Fibroblast of the aortic adventitia (primary cell): ENCODE results near the gene CTDP1. TPM values are rescaled to one million over a fixed set of nuclear protein-coding genes. Genes with fewer than 3 reads are reported as not detected.
"Not testable (repeated sequence)": the region's sequence is repeated elsewhere in the genome, so short reads cannot be mapped to it uniquely, and the experiment has no call there.

Source experiments
- DNase-seq: peaks from one replicate; pipeline ENCODE4 v3.0.0-alpha.2; 2010; ENCODE audit warnings: low read depth
- H3K4me3 ChIP-seq: 2 replicates; pipeline ENCODE4 v1.5.1; 2011; ENCODE audit warnings: low read depth, mild to moderate bottlenecking, control low read depth, low read length, moderate library complexity
- CTCF ChIP-seq: IDR thresholded peaks from 2 replicates; pipeline ENCODE4 v1.5.1; 2011; ENCODE audit warnings: mild to moderate bottlenecking, low read length, control low read depth, inconsistent platforms; ENCODE audit not compliant: insufficient read depth
- total RNA-seq: library from RNA; depleted of rRNA; stranded (reverse); fragments of >200 nt; gene quantifications from 2 replicates; pipeline ENCODE4 v1.2.3, GENCODE V29; 2012; ENCODE audit warnings: low replicate concordance

Gene CTDP1
- total RNA-seq, 1 donor, result 14.1 TPM

DNA sequence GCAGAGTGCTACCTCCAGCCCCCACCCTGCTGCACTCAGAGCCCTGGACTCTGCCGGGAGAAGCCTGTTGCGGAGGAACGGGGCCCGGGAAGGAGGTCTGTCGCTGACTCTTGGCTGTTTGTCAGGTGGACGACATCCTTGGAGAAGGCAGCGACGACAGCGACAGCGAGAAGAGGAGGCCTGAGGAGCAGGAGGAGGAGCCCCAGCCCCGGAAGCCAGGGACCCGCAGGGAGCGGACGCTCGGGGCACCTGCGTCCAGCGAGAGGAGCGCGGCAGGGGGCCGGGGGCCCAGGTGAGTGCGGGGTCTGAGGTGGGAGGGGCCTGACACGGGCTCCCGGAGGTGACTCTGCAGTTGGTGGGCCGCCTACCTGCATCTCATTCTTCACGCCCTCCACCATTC is 56.6 kb downstream of the CTDP1 start:
- no peak for TF ChIP-seq CTCF
- H3K4me3 ChIP-seq, result no peak overlapping the region
- DNase-seq, result no peak

DNA sequence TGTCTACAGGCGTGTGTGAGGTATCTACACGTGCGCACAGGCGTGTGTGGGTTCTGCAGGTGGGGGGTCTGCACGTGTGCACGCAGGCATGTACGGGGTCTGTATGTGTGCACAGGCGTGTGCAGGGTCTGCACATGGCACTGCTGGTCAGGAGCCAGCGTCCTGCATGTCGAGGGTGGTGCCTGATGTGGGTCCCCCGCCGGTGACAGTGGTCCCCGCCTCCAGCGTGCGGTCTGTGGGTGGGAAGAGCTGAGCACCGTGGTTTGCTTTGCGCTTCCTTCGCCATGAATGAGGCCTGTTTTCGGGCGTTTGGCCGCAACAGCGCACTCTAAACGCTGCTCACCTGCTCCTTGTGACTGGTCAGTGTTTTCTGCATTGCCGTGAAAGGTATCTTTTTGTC is 57.2 kb downstream of the CTDP1 start:
- DNase-seq, result no peak
- H3K4me3 ChIP-seq, result no peak overlapping the region
- no peak for TF ChIP-seq CTCF

GRCh38 chr18:79737426-79737825 is 57.8 kb downstream of the CTDP1 start:
- no peak for TF ChIP-seq CTCF
- no peak for DNase-seq
- H3K4me3 ChIP-seq, result no peak overlapping the region

- no peak for TF ChIP-seq CTCF
- DNase-seq, result no peak
- H3K4me3 ChIP-seq, result no peak overlapping the region
These were observed 58.4 kb downstream of the CTDP1 start for GRCh38 chr18:79738041-79738461.

DNA sequence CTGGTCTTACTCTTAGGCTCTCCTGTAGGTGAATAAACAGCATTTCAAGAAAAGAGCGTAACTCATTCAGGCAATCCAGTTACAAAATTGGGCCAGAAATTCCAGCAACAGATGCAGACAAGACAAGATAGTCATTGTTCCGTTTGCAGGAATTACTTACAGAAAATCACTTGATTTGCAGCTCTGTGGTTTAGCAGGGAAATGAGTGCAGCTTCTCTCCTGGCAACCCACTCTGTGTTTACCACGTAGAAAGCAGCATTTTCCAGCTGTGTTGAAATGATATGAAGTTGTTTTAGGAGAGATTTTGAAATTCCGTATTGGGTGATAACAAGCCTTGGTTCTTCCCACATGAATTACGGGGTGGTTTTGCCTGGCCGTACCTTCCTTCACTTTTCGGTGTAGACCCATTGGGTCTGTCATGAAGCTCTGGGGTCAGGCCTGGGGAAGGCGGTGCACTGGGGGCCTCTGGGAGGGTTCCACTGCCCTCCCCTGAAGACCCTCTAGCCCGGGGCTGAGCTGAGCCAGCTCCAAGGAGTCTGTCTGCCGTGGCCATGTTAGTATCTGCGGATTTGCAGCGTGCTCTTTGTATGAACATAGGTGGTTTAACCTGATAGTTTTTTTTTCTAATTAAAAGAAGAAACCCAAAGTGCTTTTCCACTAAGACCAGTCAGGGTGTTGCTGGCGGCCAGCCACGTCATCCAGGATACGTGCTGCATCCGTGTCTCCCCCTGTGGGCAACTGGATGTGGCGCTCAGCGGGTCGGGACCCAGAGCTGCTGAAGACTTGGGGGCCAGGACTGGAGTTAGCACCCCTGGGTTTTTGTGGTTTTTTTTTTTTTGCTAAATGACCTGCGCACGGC is 59.2 kb downstream of the CTDP1 start:
- no peak overlapping the region for H3K4me3 ChIP-seq
- no peak for DNase-seq
- no peak for TF ChIP-seq CTCF

- H3K4me3 ChIP-seq, result no peak overlapping the region
- TF ChIP-seq CTCF, result no peak
- no peak for DNase-seq
These were observed 59.8 kb downstream of the CTDP1 start for GRCh38 chr18:79739440-79739778.

GRCh38 chr18:79740047-79740446 is 60.4 kb downstream of the CTDP1 start:
- DNase-seq, H3K4me3 ChIP-seq: not testable (repeated sequence)
